ENCODE results near the gene STX18.
"Not testable (repeated sequence)": the region's sequence is repeated elsewhere in the genome, so short reads cannot be mapped to it uniquely, and the experiment has no call there.

STX18 gene

GRCh38 chr4:4477391-4477790 lies 64.5 kb downstream of the STX18 start:
- DNase-seq, result no peak

GRCh38 chr4:4474476-4474875 lies 67.4 kb downstream of the STX18 start:
- no peak for DNase-seq

GRCh38 chr4:4472344-4472958 lies 69.4 kb downstream of the STX18 start:
- DNase-seq, result no peak

- DNase-seq, result no peak
Observed at GRCh38 chr4:4471195-4471594, 70.7 kb downstream of the STX18 start.

GRCh38 chr4:4470208-4470607 lies 71.6 kb downstream of the STX18 start:
- DNase-seq, result no peak

GRCh38 chr4:4465238-4465637 lies 76.6 kb downstream of the STX18 start:
- DNase-seq, result not testable (repeated sequence)

- DNase-seq, result no peak
Observed at GRCh38 chr4:4462970-4463369, 78.9 kb downstream of the STX18 start.

GRCh38 chr4:4461850-4462249 lies 80.0 kb downstream of the STX18 start:
- no peak for DNase-seq

- DNase-seq, result no peak
Observed at GRCh38 chr4:4461178-4461577, 80.7 kb downstream of the STX18 start.

GRCh38 chr4:4460759-4461158 lies 81.1 kb downstream of the STX18 start:
- DNase-seq, result no peak

- DNase-seq, result no peak
Observed at GRCh38 chr4:4459181-4459580, 82.7 kb downstream of the STX18 start.

- no peak for DNase-seq
Observed at GRCh38 chr4:4457803-4458553, 83.9 kb downstream of the STX18 start.

- DNase-seq, result no peak
Observed at GRCh38 chr4:4456816-4457578, 84.9 kb downstream of the STX18 start.

GRCh38 chr4:4456351-4456750 lies 85.5 kb downstream of the STX18 start:
- no peak for DNase-seq

GRCh38 chr4:4455210-4455865 lies 86.5 kb downstream of the STX18 start:
- DNase-seq, result no peak

- DNase-seq, result no peak
Observed at GRCh38 chr4:4446434-4446833, 95.4 kb downstream of the STX18 start.

- DNase-seq, result no peak
Observed at GRCh38 chr4:4443821-4444220, 98.0 kb downstream of the STX18 start.

- DNase-seq, result no peak
Observed at GRCh38 chr4:4440333-4441061, 101.4 kb downstream of the STX18 start.

GRCh38 chr4:4439782-4440181 lies 102.1 kb downstream of the STX18 start:
- DNase-seq, result no peak

- no peak for DNase-seq
Observed at GRCh38 chr4:4438891-4439290, 103.0 kb downstream of the STX18 start.

- no peak for DNase-seq
Observed at GRCh38 chr4:4437798-4438470, 103.9 kb downstream of the STX18 start.

- no peak for DNase-seq
Observed at GRCh38 chr4:4436244-4436823, 105.5 kb downstream of the STX18 start.

Measured in GOT3 (cell line).